Measurements from ENCODE around the gene RASD1. TPM values are rescaled to one million over a fixed set of nuclear protein-coding genes. Genes with fewer than 3 reads are reported as not detected.

The RASD1 gene
- total and polyA plus RNA-seq, 2 experiments from 2014 or later, result 3.6 to 3.7 TPM

DNA sequence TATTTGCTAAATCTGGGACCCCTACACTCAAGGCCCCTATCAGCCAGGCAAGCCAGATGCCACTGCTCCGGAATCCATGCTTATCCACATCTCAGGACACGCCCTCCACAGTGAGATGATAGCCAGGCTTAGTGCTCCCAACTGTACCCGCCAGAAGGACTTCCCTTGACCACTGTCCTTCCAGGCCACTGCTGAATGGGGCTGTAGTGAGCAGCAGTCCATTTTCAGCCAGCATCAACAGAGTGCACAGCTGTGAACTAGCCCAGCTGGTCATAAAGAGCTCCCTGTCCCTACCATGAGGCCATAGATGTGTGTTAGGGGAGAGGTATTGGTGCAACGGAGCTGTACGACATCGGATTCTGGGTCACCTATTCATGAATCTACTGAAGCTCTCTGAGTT, 32.4 kb downstream of the RASD1 start:
- H3K4me3 Mint-ChIP-seq, result no peak overlapping the region
- Histone ChIP-seq H3K9me2 (ENCODE audit: insufficient read depth) (0 out of 2 replicates have a peak, but pooled peaks cover 3% of the 10 kb centered on the region), H3F3A (replicated peaks; ENCODE audit: low read depth) (no peaks in the 10 kb centered on the region), H3K36me3 (ENCODE audit: insufficient read depth) (no peaks in the 10 kb centered on the region), H3K79me2 (replicated peaks; ENCODE audit: insufficient read depth) (no peaks in the 10 kb centered on the region), H3K4me2 (no peak overlapping the region), H2AFZ (no peak overlapping the region), H3K27me3 (ENCODE audit: insufficient read depth) (no peaks in the 10 kb centered on the region), H3K27ac (ENCODE audit: low read depth) (no peak overlapping the region), H4K20me1 (replicated peaks; ENCODE audit: insufficient read depth) (no peaks in the 10 kb centered on the region), H3K4me1 (ENCODE audit: insufficient read depth) (no peaks in the 10 kb centered on the region), H3K4me3 (no peak overlapping the region)
- H3K36me3 Mint-ChIP-seq (ENCODE audit: low read depth), result peaks cover 5% of the 10 kb centered on the region; the same call in 2 of the 3 replicates
- DNase-seq (ENCODE audit: low spot score) (no peak), ATAC-seq (no peak)
- H3K4me1 Mint-ChIP-seq, result no peaks in the 10 kb centered on the region
- peaks cover 4% of the 10 kb centered on the region for H3K27me3 Mint-ChIP-seq (ENCODE audit: insufficient read depth, low read depth, poor library complexity)
- peaks cover 13% of the 10 kb centered on the region for H3K9me3 Mint-ChIP-seq
- no peak overlapping the region for H3K27ac Mint-ChIP-seq
- TF ChIP-seq JUNB (IDR thresholded peaks at IDR 0.05; ENCODE audit: unreplicated experiment), result no peak
- no peak for TF ChIP-seq ZNF331 (CRISPR knock-in tag; IDR thresholded peaks at IDR 0.05; ENCODE audit: low read depth)
- TF ChIP-seq, protein P1, sequence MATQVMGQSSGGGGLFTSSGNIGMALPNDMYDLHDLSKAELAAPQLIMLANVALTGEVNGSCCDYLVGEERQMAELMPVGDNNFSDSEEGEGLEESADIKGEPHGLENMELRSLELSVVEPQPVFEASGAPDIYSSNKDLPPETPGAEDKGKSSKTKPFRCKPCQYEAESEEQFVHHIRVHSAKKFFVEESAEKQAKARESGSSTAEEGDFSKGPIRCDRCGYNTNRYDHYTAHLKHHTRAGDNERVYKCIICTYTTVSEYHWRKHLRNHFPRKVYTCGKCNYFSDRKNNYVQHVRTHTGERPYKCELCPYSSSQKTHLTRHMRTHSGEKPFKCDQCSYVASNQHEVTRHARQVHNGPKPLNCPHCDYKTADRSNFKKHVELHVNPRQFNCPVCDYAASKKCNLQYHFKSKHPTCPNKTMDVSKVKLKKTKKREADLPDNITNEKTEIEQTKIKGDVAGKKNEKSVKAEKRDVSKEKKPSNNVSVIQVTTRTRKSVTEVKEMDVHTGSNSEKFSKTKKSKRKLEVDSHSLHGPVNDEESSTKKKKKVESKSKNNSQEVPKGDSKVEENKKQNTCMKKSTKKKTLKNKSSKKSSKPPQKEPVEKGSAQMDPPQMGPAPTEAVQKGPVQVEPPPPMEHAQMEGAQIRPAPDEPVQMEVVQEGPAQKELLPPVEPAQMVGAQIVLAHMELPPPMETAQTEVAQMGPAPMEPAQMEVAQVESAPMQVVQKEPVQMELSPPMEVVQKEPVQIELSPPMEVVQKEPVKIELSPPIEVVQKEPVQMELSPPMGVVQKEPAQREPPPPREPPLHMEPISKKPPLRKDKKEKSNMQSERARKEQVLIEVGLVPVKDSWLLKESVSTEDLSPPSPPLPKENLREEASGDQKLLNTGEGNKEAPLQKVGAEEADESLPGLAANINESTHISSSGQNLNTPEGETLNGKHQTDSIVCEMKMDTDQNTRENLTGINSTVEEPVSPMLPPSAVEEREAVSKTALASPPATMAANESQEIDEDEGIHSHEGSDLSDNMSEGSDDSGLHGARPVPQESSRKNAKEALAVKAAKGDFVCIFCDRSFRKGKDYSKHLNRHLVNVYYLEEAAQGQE (IDR thresholded peaks at IDR 0.05; ENCODE audit: unreplicated experiment), result no peak
- TF ChIP-seq CREB1 (CRISPR knock-in tag; IDR thresholded peaks at IDR 0.05; ENCODE audit: low read depth), result no peak

DNA sequence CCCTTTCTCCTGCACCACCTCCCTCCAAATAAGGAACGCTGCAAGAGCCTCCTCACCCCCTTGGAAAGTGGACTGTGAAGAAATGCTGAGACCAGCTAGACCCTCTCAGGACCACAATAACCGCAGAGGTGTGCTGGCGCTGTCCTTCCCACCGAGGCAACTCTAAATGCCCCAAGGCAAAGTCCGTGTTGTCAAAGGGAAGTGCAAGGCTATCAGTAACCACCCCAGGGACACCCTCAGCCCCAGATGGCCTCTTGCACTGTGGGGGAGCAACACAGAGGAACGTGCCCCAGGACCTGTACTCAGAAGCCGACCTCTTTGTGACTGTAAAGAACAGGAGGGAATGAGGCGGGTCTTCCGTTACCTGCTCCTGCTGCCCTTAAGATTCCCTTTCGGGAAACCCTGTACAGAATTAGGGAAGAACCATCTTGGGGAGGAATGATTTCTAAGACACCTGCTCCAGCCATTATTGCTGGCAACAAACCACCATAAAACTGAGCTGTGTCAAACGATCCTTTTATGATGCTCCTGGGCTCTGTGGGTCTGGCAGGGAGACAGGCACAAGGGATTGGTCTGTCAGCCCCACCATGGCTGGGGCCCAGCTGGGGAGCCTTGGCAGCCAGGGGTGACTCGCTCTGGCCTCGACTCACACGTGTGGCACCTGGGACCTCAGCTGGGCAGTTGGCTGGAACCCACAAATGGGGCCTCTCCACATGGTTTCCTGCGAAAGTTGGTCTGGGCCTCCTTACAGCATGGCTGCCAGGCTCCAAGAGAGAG, 34.0 kb downstream of the RASD1 start:
- Histone ChIP-seq H3K79me2 (replicated peaks; ENCODE audit: insufficient read depth) (no peaks in the 10 kb centered on the region), H3K27ac (ENCODE audit: low read depth) (no peak overlapping the region), H3K36me3 (ENCODE audit: insufficient read depth) (no peaks in the 10 kb centered on the region), H3K4me2 (no peak overlapping the region), H3K4me1 (ENCODE audit: insufficient read depth) (no peaks in the 10 kb centered on the region), H2AFZ (no peak overlapping the region), H3F3A (replicated peaks; ENCODE audit: low read depth) (no peaks in the 10 kb centered on the region), H3K4me3 (no peak overlapping the region), H4K20me1 (replicated peaks; ENCODE audit: insufficient read depth) (no peaks in the 10 kb centered on the region), H3K9me2 (ENCODE audit: insufficient read depth) (0 out of 2 replicates have a peak, but pooled peaks cover 3% of the 10 kb centered on the region), H3K27me3 (ENCODE audit: insufficient read depth) (no peaks in the 10 kb centered on the region)
- Mint-ChIP-seq H3K27ac (no peak overlapping the region), H3K4me3 (no peak overlapping the region), H3K9me3 (peaks cover 13% of the 10 kb centered on the region), H3K27me3 (ENCODE audit: insufficient read depth, low read depth, poor library complexity) (no peaks in the 10 kb centered on the region), H3K36me3 (ENCODE audit: low read depth) (peaks cover 5% of the 10 kb centered on the region; the same call in 2 of the 3 replicates), H3K4me1 (no peaks in the 10 kb centered on the region)
- DNase-seq (ENCODE audit: low spot score), result no peak
- ATAC-seq, result no peak
- TF ChIP-seq ZNF114 (CRISPR knock-in tag; IDR thresholded peaks at IDR 0.05) (no peak), ZNF331 (CRISPR knock-in tag; IDR thresholded peaks at IDR 0.05; ENCODE audit: low read depth) (no peak), EZH2 (IDR thresholded peaks at IDR 0.05; ENCODE audit: low read depth, unreplicated experiment) (no peak), EZH2phosphoT487 (IDR thresholded peaks at IDR 0.05; ENCODE audit: unreplicated experiment) (no peak), STAT1 (IDR thresholded peaks at IDR 0.05; ENCODE audit: unreplicated experiment) (no peak), NANOG (IDR thresholded peaks at IDR 0.05; ENCODE audit: borderline replicate concordance) (no peak), POLR2AphosphoS5 (IDR thresholded peaks at IDR 0.05; ENCODE audit: low read depth) (no peak), JUNB (IDR thresholded peaks at IDR 0.05; ENCODE audit: unreplicated experiment) (no peak)
- TF ChIP-seq, protein P1 (IDR thresholded peaks at IDR 0.05; ENCODE audit: unreplicated experiment), result no peak
